ENCODE data around the gene PRAMEF9. TPM values are rescaled to one million over a fixed set of nuclear protein-coding genes. Genes with fewer than 3 reads are reported as not detected.
"Not testable (repeated sequence)": the region's sequence is repeated elsewhere in the genome, so short reads cannot be mapped to it uniquely, and the experiment has no call there.

PRAMEF9 gene
- not detected in 2 replicates for total RNA-seq

DNA sequence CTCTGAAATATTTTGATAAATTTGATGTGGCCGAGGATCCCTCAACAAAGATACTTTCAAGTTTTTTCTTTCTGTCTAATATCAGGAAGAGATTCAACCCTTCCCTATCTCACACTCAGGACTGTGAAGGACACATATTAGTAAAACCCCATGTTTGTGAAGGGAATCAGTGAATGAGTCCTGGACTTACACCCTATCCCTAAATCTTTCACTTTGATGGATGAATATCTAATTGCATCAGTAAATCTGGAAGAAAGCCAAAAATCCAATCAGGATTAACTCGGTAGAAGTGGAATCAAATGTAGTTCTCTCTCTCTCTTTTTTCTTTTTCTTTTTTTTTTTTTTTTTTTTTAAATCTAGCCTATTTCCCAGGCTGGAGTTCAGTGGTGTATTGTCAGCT lies at the start of gene PRAMEF9:
TSS of gene PRAMEF9 (plus strand) at position 301 of the 400 bp plus-strand sequence. CDS start 3,433 bp downstream, outside the sequence.
- intact Hi-C loops (cut with micrococcal nuclease), result not testable (repeated sequence)

DNA sequence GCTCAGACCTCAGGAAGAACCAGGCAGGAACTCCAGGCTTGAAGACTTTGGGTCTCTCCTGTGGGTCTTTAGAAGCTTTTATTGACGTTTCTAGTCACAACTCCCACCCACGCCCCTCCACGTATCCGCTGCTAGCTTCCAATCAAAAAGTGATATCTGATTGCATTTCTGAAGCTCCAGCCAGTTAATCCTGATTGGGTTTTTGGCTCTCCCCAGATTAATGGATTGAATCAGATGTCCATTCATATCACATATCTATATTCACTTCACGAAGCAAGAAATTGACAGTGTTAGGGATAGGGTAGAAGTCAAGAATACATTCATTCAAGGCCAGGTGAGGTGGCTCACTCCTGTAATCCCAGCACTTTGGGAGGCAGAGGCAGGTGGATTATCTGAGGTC lies 15.7 kb upstream of the PRAMEF9 start, which contains the start of gene PRAMEF26:
TSS of gene PRAMEF26 (minus strand) at position 101 of the 400 bp plus-strand sequence. CDS start 2,914 bp downstream, outside the sequence.
- intact Hi-C loops (cut with micrococcal nuclease), result not testable (repeated sequence)

DNA sequence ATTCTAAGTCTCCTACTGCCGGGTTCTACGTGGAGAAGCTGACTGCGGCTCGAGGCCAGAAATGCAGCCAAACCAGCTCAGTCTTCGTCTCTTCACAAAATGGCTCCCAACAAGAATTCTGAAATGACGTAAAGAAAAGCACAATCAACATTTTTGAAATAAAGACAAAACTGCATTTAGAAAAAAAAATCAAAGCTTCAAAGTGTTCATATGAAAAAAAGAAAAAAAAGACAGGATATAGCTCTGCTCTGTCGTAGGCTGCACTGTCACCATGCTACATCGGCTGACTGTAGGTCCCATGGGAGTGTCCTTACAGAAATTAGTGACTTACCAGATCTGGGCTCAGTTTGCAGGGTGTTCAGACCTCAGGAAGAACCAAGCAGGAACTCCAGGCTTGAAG lies 6.1 kb upstream of the PRAMEF9 start, which contains the start of gene HNRNPCL4:
TSS of gene HNRNPCL4 (minus strand) at position 101 of the 400 bp plus-strand sequence. CDS start 164 bp downstream, outside the sequence.
- intact Hi-C loops (cut with micrococcal nuclease), result not testable (repeated sequence)

DNA sequence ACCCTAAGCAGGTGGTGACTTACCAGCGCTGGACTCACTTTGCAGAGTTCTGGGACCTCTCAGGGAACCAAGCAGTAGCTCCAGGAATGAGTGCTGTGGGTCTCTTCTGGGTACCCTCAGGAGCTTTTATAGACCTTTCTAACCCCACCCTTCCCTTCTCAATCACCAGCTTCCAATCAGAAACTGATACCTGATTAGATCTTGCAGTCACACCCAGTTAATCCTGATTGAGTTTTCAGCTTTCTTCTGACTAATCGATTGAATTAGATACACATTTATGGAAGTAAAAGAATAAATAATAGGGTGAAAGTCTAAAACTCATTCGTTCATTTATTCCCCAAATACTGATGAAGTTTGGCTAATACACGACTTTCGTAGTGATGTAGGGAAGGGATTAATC lies 29.7 kb downstream of the PRAMEF9 start, which contains the start of gene PRAMEF13:
TSS of gene PRAMEF13 (minus strand) at position 101 of the 400 bp plus-strand sequence. CDS start 1,820 bp downstream, outside the sequence.
- intact Hi-C loops (cut with micrococcal nuclease), result not testable (repeated sequence)

DNA sequence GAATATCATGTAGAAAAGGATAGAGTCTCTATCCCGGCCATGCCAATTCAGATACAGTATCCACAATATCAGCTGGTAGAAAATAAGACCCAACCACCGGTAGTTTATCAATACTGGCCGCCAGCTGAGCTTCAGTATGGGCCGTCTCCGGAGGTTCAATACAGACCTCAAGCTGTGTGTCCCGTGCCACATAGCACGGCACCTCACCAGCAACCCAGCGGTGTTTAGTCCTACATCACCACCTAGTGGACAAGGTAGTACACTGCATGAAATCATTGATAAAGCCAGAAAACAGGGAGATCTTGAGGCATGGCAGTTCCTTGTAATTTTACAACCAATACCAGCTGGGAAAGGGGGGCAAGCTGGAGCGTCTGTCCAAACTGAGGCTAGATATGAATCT lies 37.1 kb downstream of the PRAMEF9 start:
- intact Hi-C loops (cut with micrococcal nuclease), result not testable (repeated sequence)

DNA sequence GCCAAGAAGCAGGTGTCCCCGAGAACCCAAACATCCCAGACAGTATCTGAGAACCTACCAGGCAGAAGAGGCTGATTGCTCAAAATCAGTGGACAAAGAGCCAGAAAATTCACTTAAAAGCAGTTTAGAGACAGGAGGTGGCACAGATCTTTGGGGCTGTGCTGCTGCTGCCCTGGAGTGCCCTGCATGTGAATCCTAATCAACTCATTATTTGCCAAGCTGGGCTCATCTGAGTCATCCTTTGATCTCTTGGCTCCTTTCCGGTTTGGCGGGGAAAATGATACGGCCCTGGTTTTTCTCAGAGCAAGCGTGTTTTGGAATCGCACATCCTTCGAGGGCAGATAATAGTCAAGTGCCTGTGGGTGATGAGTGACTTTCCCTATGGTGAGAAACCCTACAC lies 45.0 kb downstream of the PRAMEF9 start:
- intact Hi-C loops (cut with micrococcal nuclease), result not testable (repeated sequence)

DNA sequence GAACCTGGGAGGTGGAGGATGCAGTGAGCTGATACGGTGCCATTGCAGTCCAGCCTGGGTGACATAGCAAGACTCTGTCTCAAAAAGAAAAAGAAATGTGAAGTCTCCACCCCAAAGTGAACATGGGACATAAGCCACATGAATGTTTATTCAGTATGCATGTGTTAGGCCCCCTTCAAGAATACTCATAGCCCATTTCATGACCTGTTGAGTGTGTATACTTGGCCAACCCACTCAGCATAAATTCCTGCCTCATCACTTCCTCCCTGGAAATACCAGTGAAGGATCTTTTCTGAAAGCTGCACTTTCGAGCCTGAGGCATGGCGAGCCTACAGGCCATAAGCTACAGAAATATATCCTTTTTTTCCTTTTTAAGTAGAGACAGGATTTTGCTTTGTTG lies 47.6 kb downstream of the PRAMEF9 start:
- intact Hi-C loops (cut with micrococcal nuclease), result not testable (repeated sequence)

DNA sequence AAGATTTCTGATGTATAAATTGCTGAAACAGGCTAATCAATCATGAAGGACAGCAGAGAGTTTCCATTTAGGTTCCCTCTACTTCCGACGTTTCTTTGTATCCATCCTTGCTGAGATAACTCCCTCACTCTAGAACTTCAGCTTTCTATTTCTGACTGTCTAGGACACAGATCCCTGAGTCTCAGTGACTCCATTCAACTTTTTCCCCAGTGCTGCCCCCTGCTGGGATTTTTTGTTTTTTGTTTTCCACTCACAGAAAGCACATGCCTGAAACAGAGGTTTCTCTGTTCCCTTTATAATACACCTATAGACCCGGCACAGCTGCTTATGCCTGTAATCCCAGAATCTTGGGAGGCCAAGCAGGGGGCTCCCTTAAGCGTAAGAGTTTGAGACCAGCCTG lies 51.1 kb downstream of the PRAMEF9 start:
- intact Hi-C loops (cut with micrococcal nuclease), result not testable (repeated sequence)

DNA sequence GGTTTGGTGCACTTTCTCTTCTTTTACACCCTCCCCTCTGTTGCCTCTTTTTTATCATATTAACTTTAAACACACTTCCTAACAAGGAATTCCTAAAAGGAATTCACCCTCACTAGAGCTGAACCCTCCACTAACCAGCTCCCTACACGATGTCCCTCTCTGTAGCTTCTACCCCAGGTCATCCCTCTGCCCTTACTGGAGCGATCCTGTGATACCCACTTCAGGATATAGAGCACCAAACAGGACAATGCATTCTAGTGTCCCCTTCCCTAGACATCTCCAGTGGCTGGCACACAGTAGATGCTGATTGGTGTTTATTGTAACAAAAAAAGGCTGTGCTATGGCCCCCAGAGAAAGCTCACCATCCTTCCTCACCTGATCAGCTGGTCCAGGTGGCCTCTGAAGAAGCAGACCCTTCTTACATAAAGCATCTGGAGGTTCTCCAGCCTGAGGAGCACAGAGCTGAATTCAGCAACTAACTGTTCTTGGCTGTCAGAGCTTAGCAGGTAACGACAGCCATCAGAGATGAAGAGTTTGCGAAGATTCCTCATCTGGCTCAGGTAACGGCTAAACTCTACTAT lies 52.9 kb downstream of the PRAMEF9 start:
- intact Hi-C loops (cut with micrococcal nuclease), result no loop called here

DNA sequence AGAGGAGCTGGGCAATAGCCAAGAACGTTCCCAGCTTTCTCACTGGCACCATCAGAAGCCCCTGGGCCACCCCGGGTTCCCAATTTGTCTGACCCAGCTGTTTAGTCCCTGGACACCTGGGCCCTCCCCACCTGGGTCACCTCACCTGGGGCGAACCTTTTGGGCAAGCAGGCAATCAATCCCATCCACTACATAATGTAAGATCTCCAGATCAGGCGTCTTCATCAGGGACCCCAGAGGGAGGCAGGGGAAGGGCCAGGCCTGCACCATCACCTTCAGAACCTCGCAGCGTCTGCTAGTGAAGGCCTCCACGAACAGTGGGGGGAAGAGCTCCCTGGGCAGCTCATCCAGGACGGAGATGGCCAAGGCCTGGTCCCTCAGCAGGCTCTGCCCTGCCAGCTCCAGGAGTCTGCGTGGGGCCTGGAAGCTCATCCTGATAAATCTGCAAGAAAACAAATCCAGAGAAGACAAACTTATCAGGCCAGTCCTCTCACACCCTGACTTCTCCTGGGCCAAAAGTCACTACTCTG lies 54.1 kb downstream of the PRAMEF9 start, which contains the start of gene PRAMEF18:
TSS of gene PRAMEF18 (minus strand) at position 480 of the 530 bp plus-strand sequence. CDS start at position 432, 48 bp downstream.
- intact Hi-C loops (cut with micrococcal nuclease), result not testable (repeated sequence)

DNA sequence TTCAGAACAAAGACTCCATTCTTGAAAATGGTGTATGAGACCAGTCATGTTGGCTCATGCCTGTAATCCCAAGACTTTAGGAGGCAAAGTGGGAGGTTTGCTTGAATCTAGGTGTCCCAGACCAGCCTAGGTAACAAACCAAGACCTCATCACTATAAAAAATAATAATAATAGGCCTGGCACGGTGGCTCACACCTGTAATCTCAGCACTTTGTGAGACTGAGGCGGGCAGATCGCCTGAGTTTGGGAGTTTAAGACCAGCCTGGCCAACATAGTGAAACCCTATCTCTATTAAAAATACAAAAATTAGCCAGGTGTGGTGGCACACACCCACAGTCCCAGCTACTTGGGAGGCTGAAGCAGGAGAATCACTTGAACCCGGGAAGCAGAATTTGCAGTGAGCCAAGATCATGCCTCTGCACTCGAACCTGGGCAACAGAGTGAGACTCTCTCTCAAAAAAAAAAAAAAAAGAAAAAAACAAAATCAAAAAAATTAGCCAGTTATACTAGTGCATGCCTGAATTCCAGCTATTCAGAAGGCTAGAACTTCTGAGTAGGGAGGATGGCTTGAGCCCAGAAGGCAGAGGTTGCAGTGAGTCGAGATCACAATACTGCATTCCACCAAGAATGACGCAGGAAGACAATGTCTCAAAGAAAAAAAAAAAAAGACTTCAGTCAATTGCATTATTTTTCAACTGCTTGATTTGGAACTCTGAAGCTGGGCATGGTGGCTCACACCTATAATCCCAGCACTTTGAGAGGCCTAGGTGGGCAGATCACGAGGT lies 55.8 kb downstream of the PRAMEF9 start:
- intact Hi-C loops (cut with micrococcal nuclease), result not testable (repeated sequence)

DNA sequence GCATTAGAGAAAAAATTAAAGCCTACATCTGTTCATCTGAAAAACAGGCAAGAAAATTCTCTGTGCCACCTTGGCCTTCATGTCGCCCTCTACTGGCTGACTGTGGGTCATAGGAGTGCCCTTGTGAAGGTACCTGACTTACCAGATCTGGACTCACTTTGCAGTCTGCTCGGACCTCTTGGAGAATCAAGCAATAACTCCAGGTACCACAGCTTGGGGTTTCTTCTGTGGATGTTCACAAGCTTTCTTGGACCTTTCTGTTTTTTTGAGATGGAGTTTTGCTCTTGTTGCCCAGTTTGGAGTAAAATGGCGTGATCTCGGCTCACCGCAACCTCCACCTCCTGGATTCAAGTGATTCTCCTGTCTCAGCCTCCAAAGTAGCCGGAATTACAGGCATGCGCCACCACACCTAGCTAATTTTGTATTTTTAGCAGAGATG lies 56.7 kb downstream of the PRAMEF9 start:
- intact Hi-C loops (cut with micrococcal nuclease), result no loop called here

Other genes with a start within 250 kb of the PRAMEF9 start
- gene PRAMEF6, start 224.3 kb upstream of the PRAMEF9 start, total RNA-seq, result not detected in 2 replicates
- gene PRAMEF27, start 115.3 kb upstream of the PRAMEF9 start, total RNA-seq, result not detected in 2 replicates
- gene HNRNPCL3, start 111.1 kb upstream of the PRAMEF9 start, total RNA-seq, result not detected in 2 replicates
- not detected in 2 replicates for gene PRAMEF25, start 101.1 kb upstream of the PRAMEF9 start, total RNA-seq
- not detected in 2 replicates for gene HNRNPCL2, start 55.0 kb upstream of the PRAMEF9 start, total RNA-seq
- not detected in 2 replicates for gene PRAMEF26, start 15.8 kb upstream of the PRAMEF9 start, total RNA-seq
- not detected in 2 replicates for gene HNRNPCL4, start 6.2 kb upstream of the PRAMEF9 start, total RNA-seq
- gene PRAMEF13, start 29.6 kb downstream of the PRAMEF9 start, total RNA-seq, result not detected in 2 replicates
- gene PRAMEF18, start 54.3 kb downstream of the PRAMEF9 start, total RNA-seq, result not detected in 2 replicates
- gene PRAMEF5, start 82.3 kb downstream of the PRAMEF9 start, total RNA-seq, result not detected in 2 replicates
- not detected in 2 replicates for gene PRAMEF8, start 113.3 kb downstream of the PRAMEF9 start, total RNA-seq
- gene PRAMEF33, start 131.7 kb downstream of the PRAMEF9 start, total RNA-seq, result not detected in 2 replicates
- gene PRAMEF15, start 143.7 kb downstream of the PRAMEF9 start, total RNA-seq, result not detected in 2 replicates
- not detected in 2 replicates for gene PRAMEF14, start 175.3 kb downstream of the PRAMEF9 start, total RNA-seq
- gene PRAMEF19, start 200.1 kb downstream of the PRAMEF9 start, total RNA-seq, result not detected in 2 replicates
- not detected in 2 replicates for gene PRAMEF17, start 217.8 kb downstream of the PRAMEF9 start, total RNA-seq
- not detected in 2 replicates for gene PRAMEF20, start 238.6 kb downstream of the PRAMEF9 start, total RNA-seq

All from T-helper 1 cell treated with Interleukin-12 subunit alpha and Interleukin-12 subunit beta and Interleukin-4 antibody, amounts not matched to agents 30 ng/mL and 1 ng/mL, for 36 hours (primary cell).